HL-60/S4 treated with retinoic acid at 250 ng/mL for 4 days and 3 days (cell line): ENCODE data around the gene CST6.

Experiments
- in situ Hi-C: fragments of 300-500 bp; cut with MboI; formaldehyde crosslinking; loops from 2 replicates; pipeline ENCODE4 v1.7.0; 2022; ENCODE audit warnings: low sequenced_read_pairs

The CST6 gene

GRCh38 chr11:66011785-66012303 is at the start of gene CST6:
CST6 (plus strand) TSS chr11:66012008; CDS start chr11:66012045, 37 bp downstream.
- in situ Hi-C loops, result no loop called here

- in situ Hi-C loops, result no loop called here
Measured at GRCh38 chr11:65962141-65962564, 49.7 kb upstream of the CST6 start.

- in situ Hi-C loops, result no loop called here
Measured at GRCh38 chr11:65964906-65965305, 46.9 kb upstream of the CST6 start.

- in situ Hi-C loops, result no loop called here
Measured at GRCh38 chr11:65965986-65966762, 45.6 kb upstream of the CST6 start.

- in situ Hi-C loops, result no loop called here
Measured at GRCh38 chr11:65967329-65967934, 44.4 kb upstream of the CST6 start.

GRCh38 chr11:65968600-65969482 is 43.0 kb upstream of the CST6 start:
- in situ Hi-C loops, result no loop called here

- in situ Hi-C loops, result no loop called here
Measured at GRCh38 chr11:65972116-65972515, 39.7 kb upstream of the CST6 start.

GRCh38 chr11:65973439-65974110 is 38.2 kb upstream of the CST6 start:
- in situ Hi-C loops, result no loop called here

- in situ Hi-C loops, result loop anchor here (25.0 kb wide), 1 partner anchor 263 kb away; the partner anchor contains the start of genes KAT5 and RNASEH2C
Measured at GRCh38 chr11:65975771-65976170, 36.0 kb upstream of the CST6 start.

GRCh38 chr11:65976216-65977176 is 35.3 kb upstream of the CST6 start:
- in situ Hi-C loops, result loop anchor here (25.0 kb wide), 1 partner anchor 264 kb away; the partner anchor contains the start of genes KAT5 and RNASEH2C

GRCh38 chr11:65977621-65978390 is 34.0 kb upstream of the CST6 start:
- in situ Hi-C loops, result loop anchor here (25.0 kb wide), 1 partner anchor 266 kb away; the partner anchor contains the start of genes KAT5 and RNASEH2C

GRCh38 chr11:65978391-65979238 is 33.2 kb upstream of the CST6 start:
- in situ Hi-C loops, result loop anchor here (25.0 kb wide), 1 partner anchor 266 kb away; the partner anchor contains the start of genes KAT5 and RNASEH2C

GRCh38 chr11:65979261-65979759 is 32.5 kb upstream of the CST6 start:
- in situ Hi-C loops, result loop anchor here (25.0 kb wide), 1 partner anchor 267 kb away; the partner anchor contains the start of genes KAT5 and RNASEH2C

- in situ Hi-C loops, result loop anchor here (10.0 to 25.0 kb wide), 2 partner anchors 106 to 269 kb away; partner anchors contain the start of genes CTSW, EFEMP2, KAT5 and RNASEH2C
Measured at GRCh38 chr11:65981101-65981740, 30.6 kb upstream of the CST6 start.

GRCh38 chr11:65981972-65982823 is 29.6 kb upstream of the CST6 start:
- in situ Hi-C loops, result loop anchor here (10.0 to 25.0 kb wide), 2 partner anchors 107 to 270 kb away; partner anchors contain the start of genes CTSW, EFEMP2, KAT5 and RNASEH2C
